ENCODE results near the gene RPS19.

- TF ChIP-seq, protein P1, sequence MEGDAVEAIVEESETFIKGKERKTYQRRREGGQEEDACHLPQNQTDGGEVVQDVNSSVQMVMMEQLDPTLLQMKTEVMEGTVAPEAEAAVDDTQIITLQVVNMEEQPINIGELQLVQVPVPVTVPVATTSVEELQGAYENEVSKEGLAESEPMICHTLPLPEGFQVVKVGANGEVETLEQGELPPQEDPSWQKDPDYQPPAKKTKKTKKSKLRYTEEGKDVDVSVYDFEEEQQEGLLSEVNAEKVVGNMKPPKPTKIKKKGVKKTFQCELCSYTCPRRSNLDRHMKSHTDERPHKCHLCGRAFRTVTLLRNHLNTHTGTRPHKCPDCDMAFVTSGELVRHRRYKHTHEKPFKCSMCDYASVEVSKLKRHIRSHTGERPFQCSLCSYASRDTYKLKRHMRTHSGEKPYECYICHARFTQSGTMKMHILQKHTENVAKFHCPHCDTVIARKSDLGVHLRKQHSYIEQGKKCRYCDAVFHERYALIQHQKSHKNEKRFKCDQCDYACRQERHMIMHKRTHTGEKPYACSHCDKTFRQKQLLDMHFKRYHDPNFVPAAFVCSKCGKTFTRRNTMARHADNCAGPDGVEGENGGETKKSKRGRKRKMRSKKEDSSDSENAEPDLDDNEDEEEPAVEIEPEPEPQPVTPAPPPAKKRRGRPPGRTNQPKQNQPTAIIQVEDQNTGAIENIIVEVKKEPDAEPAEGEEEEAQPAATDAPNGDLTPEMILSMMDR (IDR thresholded peaks at IDR 0.05; ENCODE audit: poor library complexity) = no peak
- TF ChIP-seq EZH2 (IDR thresholded peaks at IDR 0.05; ENCODE audit: borderline replicate concordance) (no peak), EZH2phosphoT487 (IDR thresholded peaks at IDR 0.05; ENCODE audit: low read depth, severe bottlenecking, unreplicated experiment) (no peak)
Measured at GRCh38 chr19:41843371-41843770, 16.7 kb upstream of the RPS19 start.

All from hepatocyte (in vitro differentiated cells).